Sigmoid colon (tissue), 7 donors: ENCODE results near the gene NTPCR. TPM values are rescaled to one million over a fixed set of nuclear protein-coding genes. Genes with fewer than 3 reads are reported as not detected.
"Not testable (repeated sequence)": the region's sequence is repeated elsewhere in the genome, so short reads cannot be mapped to it uniquely, and the experiment has no call there.

Experiments
- DNase-seq: peaks from one replicate; pipeline ENCODE4 v3.0.0-alpha.2; 2019
- H3K27ac ChIP-seq, 4 donors: fragments of 200-600 bp; sonication (generic); one replicate each; pipeline ENCODE4 v1.5.1; 2016 to 2019; ENCODE audit warnings: mild to moderate bottlenecking in 1 of 4
- H3K27me3 ChIP-seq, 3 donors: fragments of 200-600 bp; sonication (generic); one replicate each; pipeline ENCODE4 v1.5.1; 2019; ENCODE audit warnings: mild to moderate bottlenecking in 1 of 3
- H3K36me3 ChIP-seq, 4 donors: fragments of 200-600 bp; sonication (generic); one replicate each; pipeline ENCODE4 v1.5.1; 2016 to 2019
- H3K4me1 ChIP-seq, 4 donors: fragments of 200-600 bp; sonication (generic); one replicate each; pipeline ENCODE4 v1.5.1; 2017 to 2019
- H3K4me3 ChIP-seq, 4 donors: fragments of 200-600 bp; sonication (generic); one replicate each; pipeline ENCODE4 v1.5.1; 2017 to 2019; ENCODE audit warnings: mild to moderate bottlenecking in 2 of 4, moderate library complexity in 1 of 4
- H3K9me3 ChIP-seq, 4 donors: fragments of 200-600 bp in 3 of 4; sonication (generic) in 3 of 4; one replicate each; pipeline versions ENCODE4 v1.5.1 to v1.6.1; 2013 to 2019
- CTCF ChIP-seq, 4 experiments: fragments of 450-650 bp in 3 of 4; fragments of 200-600 bp in 1 of 4; IDR thresholded peaks; one replicate each; pipeline ENCODE4 v1.5.1; 2016 to 2019; ENCODE audit warnings: antibody characterized with exemption in 4 of 4, mild to moderate bottlenecking in 3 of 4, moderate library complexity in 2 of 4
- EP300 ChIP-seq, 4 donors: sonication (generic); formaldehyde crosslinking; IDR thresholded peaks; one replicate each; pipeline ENCODE4 v1.6.1; 2017; ENCODE audit warnings: antibody characterized with exemption in 4 of 4
- POLR2A ChIP-seq, 2 donors: fragments of 450-650 bp; IDR thresholded peaks; one replicate each; pipeline ENCODE4 v1.6.1; 2016; ENCODE audit warnings: antibody characterized with exemption in 2 of 2, mild to moderate bottlenecking in 2 of 2, moderate library complexity in 2 of 2
- POLR2AphosphoS5 ChIP-seq, 4 donors: sonication (generic); formaldehyde crosslinking; IDR thresholded peaks; one replicate each; pipeline ENCODE4 v1.6.1; 2017; ENCODE audit warnings: antibody characterized with exemption in 4 of 4
- WGBS, 2 donors: extraction: QIAGEN DNeasy Blood & Tissue Kit; methylation state at CpG; one replicate each; pipeline ENCODE4 v1.1.7; 2013; 5-methylcytosine and 5-hydroxymethylcytosine counted together
- intact Hi-C: fragments of 100-400 bp; cut with DNase I; formaldehyde crosslinking; loops from one replicate; pipeline ENCODE4 v1.15.1; 2023
- polyA plus RNA-seq, 3 donors: library from polyadenylated mRNA; stranded (reverse); fragments of 200-250 nt; gene quantifications; one replicate each; pipeline ENCODE4 v1.2.3, GENCODE V29; 2013
- total RNA-seq, 4 donors: library from RNA; depleted of rRNA; stranded (reverse); fragments of >200 nt; gene quantifications; one replicate each; pipeline ENCODE4 v1.1.0, GENCODE V29; 2016
- donor health status: healthy with polysubstance abuse.
- donor health status: Bipolar disorder and iron deficiency.
- donor health status: healthy.

NTPCR gene
- total and polyA plus RNA-seq, 7 donors = 20.5 to 100 (median 43.2) TPM

- intact Hi-C loops = no loop called here
- H3K4me1 ChIP-seq = no peaks in the 10 kb centered on the region
- H3K36me3 ChIP-seq = peaks cover 0 to 6% (median 0%) of the 10 kb centered on the region in 4 donors
- WGBS, 2 donors = 90 to 93% methylated on average over 2 of the region's 2 CpGs
- H3K27me3 ChIP-seq = no peaks in the 10 kb centered on the region
- H3K27ac ChIP-seq = no peak overlapping the region
- H3K4me3 ChIP-seq = no peak overlapping the region
- peak; percentile 29 for DNase-seq
- TF ChIP-seq POLR2AphosphoS5 (IDR thresholded peaks at IDR 0.05) (no peak), POLR2A (IDR thresholded peaks at IDR 0.05) (no peak)
- peaks cover 0 to 3% (median 0%) of the 10 kb centered on the region in 4 donors for H3K9me3 ChIP-seq
These were observed 44.8 kb downstream of the NTPCR start for GRCh38 chr1:232995189-232995588.

- Histone ChIP-seq H3K4me1 (no peaks in the 10 kb centered on the region), H3K27me3 (no peaks in the 10 kb centered on the region), H3K27ac (no peak overlapping the region), H3K4me3 (no peak overlapping the region), H3K9me3 (peaks cover 0 to 3% (median 0%) of the 10 kb centered on the region in 4 donors), H3K36me3 (peaks cover 0 to 6% (median 0%) of the 10 kb centered on the region in 4 donors)
- intact Hi-C loops = no loop called here
- no peak for DNase-seq
- WGBS, 2 donors = 77 to 90% methylated on average over 2 of the region's 2 CpGs
- TF ChIP-seq EP300 (IDR thresholded peaks at IDR 0.05) (no peak), POLR2AphosphoS5 (IDR thresholded peaks at IDR 0.05) (no peak), POLR2A (IDR thresholded peaks at IDR 0.05) (no peak), CTCF (IDR thresholded peaks at IDR 0.05) (no peak)
These were observed 45.7 kb downstream of the NTPCR start for GRCh38 chr1:232996143-232996542.

- Histone ChIP-seq H3K36me3 (peaks cover 0 to 6% (median 0%) of the 10 kb centered on the region in 4 donors), H3K9me3 (peaks cover 0 to 3% (median 0%) of the 10 kb centered on the region in 4 donors), H3K27me3 (no peaks in the 10 kb centered on the region), H3K27ac (no peak overlapping the region), H3K4me3 (no peak overlapping the region), H3K4me1 (no peaks in the 10 kb centered on the region)
- WGBS, 2 donors = 96 to 97% methylated on average over 15 of the region's 15 CpGs
- no peak for DNase-seq
- intact Hi-C loops = no loop called here
- TF ChIP-seq CTCF (IDR thresholded peaks at IDR 0.05) (no peak), POLR2AphosphoS5 (IDR thresholded peaks at IDR 0.05) (no peak), EP300 (IDR thresholded peaks at IDR 0.05) (no peak), POLR2A (IDR thresholded peaks at IDR 0.05) (no peak)
These were observed 47.7 kb downstream of the NTPCR start for GRCh38 chr1:232998138-232998537.

GRCh38 chr1:232998646-232999045 is 48.2 kb downstream of the NTPCR start:
- no peak for TF ChIP-seq CTCF (IDR thresholded peaks at IDR 0.05)
- no peak for TF ChIP-seq EP300 (IDR thresholded peaks at IDR 0.05)
- no peak for TF ChIP-seq POLR2A (IDR thresholded peaks at IDR 0.05)
- TF ChIP-seq POLR2AphosphoS5 (IDR thresholded peaks at IDR 0.05) = no peak
- DNase-seq = no peak
- H3K27ac ChIP-seq = no peak overlapping the region
- H3K27me3 ChIP-seq = no peaks in the 10 kb centered on the region
- peaks cover 0 to under 1% (median 0%) of the 10 kb centered on the region in 4 donors for H3K9me3 ChIP-seq
- no peaks in the 10 kb centered on the region for H3K4me1 ChIP-seq
- no peak overlapping the region for H3K4me3 ChIP-seq
- intact Hi-C loops = no loop called here
- peaks cover 0 to 6% (median 0%) of the 10 kb centered on the region in 4 donors for H3K36me3 ChIP-seq
- 76 to 95% methylated on average over 3 of the region's 3 CpGs for WGBS, 2 donors

- H3K27ac ChIP-seq = no peak overlapping the region
- no peaks in the 10 kb centered on the region for H3K9me3 ChIP-seq
- H3K4me1 ChIP-seq = no peaks in the 10 kb centered on the region
- peaks cover 0 to 6% (median 0%) of the 10 kb centered on the region in 4 donors for H3K36me3 ChIP-seq
- no peak for TF ChIP-seq POLR2AphosphoS5 (IDR thresholded peaks at IDR 0.05)
- TF ChIP-seq CTCF (IDR thresholded peaks at IDR 0.05) = no peak
- TF ChIP-seq EP300 (IDR thresholded peaks at IDR 0.05) = no peak
- no peak for TF ChIP-seq POLR2A (IDR thresholded peaks at IDR 0.05)
- intact Hi-C loops = no loop called here
- H3K27me3 ChIP-seq = no peaks in the 10 kb centered on the region
- no peak overlapping the region for H3K4me3 ChIP-seq
- WGBS, 2 donors = 96 to 98% methylated on average over 16 of the region's 16 CpGs
- DNase-seq = no peak
These were observed 49.7 kb downstream of the NTPCR start for GRCh38 chr1:232999956-233000625.

- H3K4me3 ChIP-seq, H3K27me3 ChIP-seq, DNase-seq, H3K4me1 ChIP-seq, H3K9me3 ChIP-seq, intact Hi-C loops, H3K36me3 ChIP-seq, H3K27ac ChIP-seq: not testable (repeated sequence)
- WGBS, 2 donors = 97 to 98% methylated on average over 5 of the region's 5 CpGs
These were observed 53.2 kb downstream of the NTPCR start for GRCh38 chr1:233003638-233004037.
